Gastroesophageal sphincter (tissue), 4 donors: ENCODE results near the gene IL17RB. TPM values are rescaled to one million over a fixed set of nuclear protein-coding genes. Genes with fewer than 3 reads are reported as not detected.

Source experiments
- ATAC-seq: fragments of 150-250 bp; one replicate; pipeline ENCODE4 v1.9.1; 2016; ENCODE audit warnings: mild to moderate bottlenecking, moderate library complexity
- H3K27ac ChIP-seq, 4 donors: fragments of 200-600 bp; sonication (generic) in 3 of 4; 1 replicate in 3 of 4; 2 replicates in 1 of 4; pipeline ENCODE4 v1.5.1; 2016 to 2019
- H3K27me3 ChIP-seq: fragments of 200-600 bp; sonication (generic); one replicate; pipeline ENCODE4 v1.5.1; 2019
- H3K36me3 ChIP-seq, 2 donors: fragments of 200-600 bp; sonication (generic); one replicate each; pipeline ENCODE4 v1.5.1; 2019; ENCODE audit warnings: control low read depth in 1 of 2
- H3K4me1 ChIP-seq, 3 donors: fragments of 200-600 bp; sonication (generic); 1 replicate in 2 of 3; 2 replicates in 1 of 3; pipeline ENCODE4 v1.5.1; 2016 to 2019; ENCODE audit warnings: control low read depth in 2 of 3
- H3K4me3 ChIP-seq, 2 donors: fragments of 200-600 bp; sonication (generic); one replicate each; pipeline ENCODE4 v1.5.1; 2019; ENCODE audit warnings: mild to moderate bottlenecking in 1 of 2, moderate library complexity in 1 of 2
- H3K9me3 ChIP-seq, 3 donors: fragments of 200-600 bp; sonication (generic); one replicate each; pipeline ENCODE4 v1.5.1; 2017 to 2019; ENCODE audit warnings: control low read depth in 2 of 3
- CTCF ChIP-seq, 4 experiments: fragments of 200-600 bp in 2 of 4; fragments of 450-650 bp in 2 of 4; sonication (generic) in 1 of 4; IDR thresholded peaks; one replicate each; pipeline ENCODE4 v1.5.1; 2017 to 2019; ENCODE audit warnings: antibody characterized with exemption in 4 of 4, mild to moderate bottlenecking in 2 of 4, moderate library complexity in 2 of 4
- EP300 ChIP-seq: sonication (generic); formaldehyde crosslinking; IDR thresholded peaks from one replicate; pipeline ENCODE4 v1.6.1; 2017; ENCODE audit warnings: antibody characterized with exemption, mild to moderate bottlenecking
- POLR2A ChIP-seq, 2 donors: fragments of 450-650 bp; IDR thresholded peaks; one replicate each; pipeline ENCODE4 v1.6.1; 2017; ENCODE audit warnings: antibody characterized with exemption in 2 of 2, mild to moderate bottlenecking in 2 of 2, moderate library complexity in 1 of 2
- POLR2AphosphoS5 ChIP-seq: sonication (generic); formaldehyde crosslinking; IDR thresholded peaks from one replicate; pipeline ENCODE4 v1.6.1; 2017; ENCODE audit warnings: antibody characterized with exemption
- WGBS, 2 donors: methylation state at CpG; one replicate each; pipeline ENCODE4 v1.1.5; 2018; ENCODE audit warnings: low coverage in 1 of 2; 5-methylcytosine and 5-hydroxymethylcytosine counted together
- total RNA-seq, 4 donors: library from RNA; depleted of rRNA; stranded (reverse); fragments of >200 nt; gene quantifications; one replicate each; pipeline ENCODE4 v1.1.0, GENCODE V29; 2016

IL17RB gene
- total RNA-seq, 4 donors from 2014 or later = 0.19 to 1.1 (median 0.45) TPM

GRCh38 chr3:53819163-53819868 lies 27.1 kb upstream of the IL17RB start:
- peaks cover 0 to 18% of the 10 kb centered on the region in 2 donors for H3K36me3 ChIP-seq

GRCh38 chr3:53820084-53820483 lies 26.3 kb upstream of the IL17RB start:
- WGBS, 2 donors = 85 to 100% methylated on average over 2 to 4 of the region's 5 CpGs
- TF ChIP-seq CTCF (IDR thresholded peaks at IDR 0.05) (no peak), POLR2A (IDR thresholded peaks at IDR 0.05) (no peak), EP300 (no peak), POLR2AphosphoS5 (no peak)
- ATAC-seq = no peak
- Histone ChIP-seq H3K36me3 (peaks cover 0 to 18% of the 10 kb centered on the region in 2 donors), H3K27ac (no peak overlapping the region), H3K4me3 (no peak overlapping the region), H3K4me1 (no peaks in the 10 kb centered on the region), H3K9me3 (no peaks in the 10 kb centered on the region), H3K27me3 (no peaks in the 10 kb centered on the region)

More at GRCh38 chr3:53819163-53819868, 27.1 kb upstream of the IL17RB start:
- TF ChIP-seq EP300 = no peak
- no peak for TF ChIP-seq POLR2A (IDR thresholded peaks at IDR 0.05)
- TF ChIP-seq CTCF (IDR thresholded peaks at IDR 0.05) = no peak
- no peak for TF ChIP-seq POLR2AphosphoS5
- no peak for ATAC-seq
- Histone ChIP-seq H3K27ac (no peak overlapping the region), H3K9me3 (no peaks in the 10 kb centered on the region), H3K4me3 (no peak overlapping the region), H3K4me1 (no peaks in the 10 kb centered on the region), H3K27me3 (no peaks in the 10 kb centered on the region)
- WGBS, 2 donors = 86% methylated on average over 6 of the region's 14 CpGs; no CpG with 5 or more reads in 1 of the 2 donors

GRCh38 chr3:53820756-53821580 lies 25.4 kb upstream of the IL17RB start:
- TF ChIP-seq POLR2AphosphoS5 (no peak), POLR2A (IDR thresholded peaks at IDR 0.05) (no peak), CTCF (IDR thresholded peaks at IDR 0.05) (no peak), EP300 (no peak)
- 67 to 72% methylated on average over 6 to 11 of the region's 21 CpGs for WGBS, 2 donors
- no peaks in the 10 kb centered on the region for H3K27me3 ChIP-seq
- no peak overlapping the region for H3K4me3 ChIP-seq
- H3K36me3 ChIP-seq = peaks cover 0 to 18% of the 10 kb centered on the region in 2 donors
- ATAC-seq = no peak
- no peaks in the 10 kb centered on the region for H3K4me1 ChIP-seq
- no peaks in the 10 kb centered on the region for H3K9me3 ChIP-seq
- H3K27ac ChIP-seq = no peak overlapping the region

- Histone ChIP-seq H3K27ac (no peak overlapping the region), H3K4me1 (no peaks in the 10 kb centered on the region), H3K36me3 (peaks cover 0 to 18% of the 10 kb centered on the region in 2 donors), H3K27me3 (no peaks in the 10 kb centered on the region), H3K4me3 (no peak overlapping the region), H3K9me3 (no peaks in the 10 kb centered on the region)
- 54 to 59% methylated on average over 2 to 3 of the region's 5 CpGs for WGBS, 2 donors
- ATAC-seq = no peak
- TF ChIP-seq POLR2AphosphoS5 = no peak
- no peak for TF ChIP-seq EP300
- TF ChIP-seq POLR2A (IDR thresholded peaks at IDR 0.05) = no peak
- no peak for TF ChIP-seq CTCF (IDR thresholded peaks at IDR 0.05)
These were observed 24.7 kb upstream of the IL17RB start for GRCh38 chr3:53821631-53822121.
